Suppressor macrophage treated with lipopolysaccharide for 1 hour (primary cell): ENCODE data around the gene CNDP2.

ENCODE experiments used
- DNase-seq, 3 donors: peaks; one replicate each; pipeline ENCODE4 v3.0.0-alpha.2; 2020 to 2022

The CNDP2 gene

DNA sequence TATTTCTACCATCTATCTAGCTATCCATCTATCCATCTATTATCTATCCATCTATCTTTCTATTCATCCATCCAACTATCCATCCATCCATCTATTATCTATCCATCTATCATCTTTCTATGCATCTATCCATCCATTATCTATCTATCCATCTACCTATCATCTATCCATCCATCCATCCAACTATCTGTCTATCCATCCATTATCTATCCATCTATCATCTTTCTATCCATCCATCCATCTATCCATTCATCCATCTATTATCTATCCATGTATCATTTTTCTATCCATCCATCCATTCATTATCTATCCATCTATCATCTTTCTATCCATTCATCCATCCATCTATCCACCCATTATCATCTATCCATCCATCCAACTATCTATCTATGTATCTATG is 76.9 kb downstream of the CNDP2 start:
- DNase-seq: no peak
